Coronary artery (tissue), 2 donors: ENCODE results near the gene FAM219B.
A peak's percentile ranks its signal among the peaks of the same experiment; 100 is the strongest.

Experiments
- DNase-seq: peaks from one replicate; pipeline ENCODE4 v3.0.0-alpha.2; 2017; ENCODE audit warnings: low spot score
- H3K27ac ChIP-seq, 2 donors: fragments of 200-600 bp; sonication (generic); one replicate each; pipeline ENCODE4 v1.5.1; 2016 to 2019
- H3K4me3 ChIP-seq: fragments of 200-600 bp; sonication (generic); 2 replicates; pipeline ENCODE4 v1.5.1; 2016; ENCODE audit warnings: mild to moderate bottlenecking, moderate library complexity
- TF ChIP-seq, protein P1 (sequence below): fragments of 200-600 bp; sonication (generic); IDR thresholded peaks from one replicate; pipeline ENCODE4 v1.5.1; 2019; ENCODE audit warnings: antibody characterized with exemption

The FAM219B gene

GRCh38 chr15:74873036-74873755 is 33.5 kb downstream of the FAM219B start, which contains the start of gene SCAMP2:
Gene SCAMP2 (minus strand): TSS chr15:74873365. CDS start chr15:74873255, 110 bp downstream.
- peak; percentile 97 for DNase-seq
- TF ChIP-seq, protein P1, sequence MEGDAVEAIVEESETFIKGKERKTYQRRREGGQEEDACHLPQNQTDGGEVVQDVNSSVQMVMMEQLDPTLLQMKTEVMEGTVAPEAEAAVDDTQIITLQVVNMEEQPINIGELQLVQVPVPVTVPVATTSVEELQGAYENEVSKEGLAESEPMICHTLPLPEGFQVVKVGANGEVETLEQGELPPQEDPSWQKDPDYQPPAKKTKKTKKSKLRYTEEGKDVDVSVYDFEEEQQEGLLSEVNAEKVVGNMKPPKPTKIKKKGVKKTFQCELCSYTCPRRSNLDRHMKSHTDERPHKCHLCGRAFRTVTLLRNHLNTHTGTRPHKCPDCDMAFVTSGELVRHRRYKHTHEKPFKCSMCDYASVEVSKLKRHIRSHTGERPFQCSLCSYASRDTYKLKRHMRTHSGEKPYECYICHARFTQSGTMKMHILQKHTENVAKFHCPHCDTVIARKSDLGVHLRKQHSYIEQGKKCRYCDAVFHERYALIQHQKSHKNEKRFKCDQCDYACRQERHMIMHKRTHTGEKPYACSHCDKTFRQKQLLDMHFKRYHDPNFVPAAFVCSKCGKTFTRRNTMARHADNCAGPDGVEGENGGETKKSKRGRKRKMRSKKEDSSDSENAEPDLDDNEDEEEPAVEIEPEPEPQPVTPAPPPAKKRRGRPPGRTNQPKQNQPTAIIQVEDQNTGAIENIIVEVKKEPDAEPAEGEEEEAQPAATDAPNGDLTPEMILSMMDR = no peak
- H3K4me3 ChIP-seq = peak within 1 kb of the TSS; percentile 74
- peak within 1 kb of the TSS; percentile 75 to 88 for H3K27ac ChIP-seq

DNA sequence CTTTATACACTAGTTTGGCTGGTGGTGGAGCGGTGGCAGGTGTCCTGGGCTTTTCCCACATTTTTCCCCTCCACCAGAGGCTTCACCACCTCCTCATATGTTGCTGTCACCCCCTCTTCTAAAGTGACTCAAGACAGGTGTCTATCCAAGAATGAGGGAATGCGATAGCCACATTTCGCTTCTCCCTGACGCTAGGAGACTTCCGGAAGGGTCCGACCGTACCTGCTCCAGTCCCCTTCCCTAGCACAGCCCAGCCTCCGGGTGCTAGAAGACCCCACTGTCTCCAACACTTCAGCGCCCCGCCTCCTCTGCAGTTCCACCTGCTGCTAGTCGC is 34.0 kb downstream of the FAM219B start:
- Histone ChIP-seq H3K27ac (peak overlapping the region; percentile 75 to 88), H3K4me3 (peak overlapping the region; percentile 74)
- no peak for DNase-seq
- TF ChIP-seq, protein P1 = no peak

DNA sequence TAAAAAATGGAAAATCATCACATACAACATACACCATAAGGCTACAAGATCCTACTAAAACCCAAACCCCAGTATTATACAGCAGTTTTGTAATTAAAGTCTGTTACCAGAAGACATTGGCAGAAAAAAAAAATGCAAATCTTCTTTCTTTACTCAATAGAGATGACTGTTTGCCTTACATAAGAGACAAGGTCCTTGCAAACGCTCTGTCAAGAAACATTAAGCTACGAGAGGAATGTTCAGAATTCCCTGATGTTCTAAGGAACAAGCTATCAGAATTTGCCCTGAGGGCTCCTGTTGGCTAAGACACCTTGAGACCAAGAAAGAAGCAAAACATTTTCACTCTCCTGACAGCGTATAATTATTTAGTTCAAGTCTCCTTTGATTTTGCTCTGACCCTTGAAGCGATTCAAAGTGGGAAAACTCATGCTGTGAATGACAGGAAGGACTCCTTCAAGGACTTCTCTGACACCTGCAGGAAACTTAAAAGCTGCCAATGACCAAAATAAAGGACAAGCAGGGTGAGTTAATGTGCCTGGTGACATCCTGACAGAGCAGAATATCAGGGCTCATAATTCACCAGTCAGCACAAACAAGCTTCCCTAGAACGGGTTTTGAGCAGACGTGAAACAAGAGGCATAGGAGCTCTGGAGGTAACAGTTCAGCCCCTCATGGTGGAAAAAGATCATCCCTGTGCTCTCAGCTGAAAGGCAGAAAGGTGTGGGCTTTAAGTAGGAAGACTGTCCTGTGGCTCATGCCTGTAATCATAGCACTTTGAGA is 36.0 kb downstream of the FAM219B start:
- no peak for DNase-seq
- TF ChIP-seq, protein P1 = no peak
- peak overlapping the region; percentile 35 for H3K4me3 ChIP-seq
- peak overlapping the region in 1 of 2 donors; percentile 74 for H3K27ac ChIP-seq

DNA sequence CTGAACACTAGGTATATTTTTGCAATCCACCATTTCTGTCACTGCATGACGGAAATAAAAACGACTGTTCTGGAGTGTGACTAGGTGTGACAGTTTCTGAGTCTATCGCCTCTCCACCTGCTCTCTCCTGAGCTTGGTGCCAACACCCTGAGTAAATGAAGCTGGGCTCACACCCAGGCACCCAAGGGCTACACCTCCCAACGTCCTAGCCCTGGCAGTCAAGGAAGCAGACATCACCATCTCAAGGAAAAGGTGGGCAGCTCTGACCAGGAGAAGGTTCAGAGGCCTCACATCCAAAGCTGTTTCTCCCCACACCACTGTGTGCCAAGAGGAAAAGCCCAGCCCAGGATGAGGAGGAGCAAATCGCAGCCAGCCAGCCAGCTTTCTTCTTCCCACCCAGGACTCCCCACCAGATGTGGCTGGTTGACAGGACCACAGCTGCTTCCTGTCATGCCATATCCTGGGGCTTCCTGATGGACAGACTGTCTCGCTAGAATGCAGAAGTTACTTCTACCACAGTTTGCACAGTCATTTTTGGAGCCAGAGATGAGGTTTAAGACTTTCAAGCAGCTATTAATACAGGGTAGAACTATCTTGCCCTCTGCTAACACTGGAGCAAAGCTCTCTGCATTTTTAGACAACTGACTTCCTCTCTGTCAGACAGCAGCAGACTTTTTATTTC is 36.8 kb downstream of the FAM219B start:
- TF ChIP-seq, protein P1 = no peak
- peak; percentile 81 for DNase-seq
- H3K27ac ChIP-seq = peak overlapping the region in 1 of 2 donors; percentile 74
- H3K4me3 ChIP-seq = peak overlapping the region; percentile 27

GRCh38 chr15:74869372-74869725 is 37.3 kb downstream of the FAM219B start:
- no peak for DNase-seq
- peak overlapping the region; percentile 27 for H3K4me3 ChIP-seq
- TF ChIP-seq, protein P1 = no peak
- peak overlapping the region in 1 of 2 donors; percentile 74 for H3K27ac ChIP-seq

- TF ChIP-seq, protein P1 = no peak
- H3K4me3 ChIP-seq = no peak overlapping the region
- peak overlapping the region in 1 of 2 donors; percentile 62 for H3K27ac ChIP-seq
- no peak for DNase-seq
These were observed 38.6 kb downstream of the FAM219B start for GRCh38 chr15:74868059-74868458.
